Body of pancreas (tissue), 4 donors: ENCODE measurements around the gene EMSY.

ENCODE experiments used
- POLR2A ChIP-seq, 3 donors: fragments of 450-650 bp; IDR thresholded peaks; one replicate each; pipeline ENCODE4 v1.6.1; 2016; ENCODE audit warnings: antibody characterized with exemption in 3 of 3, mild to moderate bottlenecking in 2 of 3
- TF ChIP-seq, protein P1 (sequence below), 7 experiments: fragments of 450-650 bp in 4 of 7; fragments of 200-600 bp in 3 of 7; sonication (generic) in 3 of 7; IDR thresholded peaks; one replicate each; pipeline ENCODE4 v1.5.1; 2016 to 2019; ENCODE audit warnings: antibody characterized with exemption in 7 of 7

DNA sequence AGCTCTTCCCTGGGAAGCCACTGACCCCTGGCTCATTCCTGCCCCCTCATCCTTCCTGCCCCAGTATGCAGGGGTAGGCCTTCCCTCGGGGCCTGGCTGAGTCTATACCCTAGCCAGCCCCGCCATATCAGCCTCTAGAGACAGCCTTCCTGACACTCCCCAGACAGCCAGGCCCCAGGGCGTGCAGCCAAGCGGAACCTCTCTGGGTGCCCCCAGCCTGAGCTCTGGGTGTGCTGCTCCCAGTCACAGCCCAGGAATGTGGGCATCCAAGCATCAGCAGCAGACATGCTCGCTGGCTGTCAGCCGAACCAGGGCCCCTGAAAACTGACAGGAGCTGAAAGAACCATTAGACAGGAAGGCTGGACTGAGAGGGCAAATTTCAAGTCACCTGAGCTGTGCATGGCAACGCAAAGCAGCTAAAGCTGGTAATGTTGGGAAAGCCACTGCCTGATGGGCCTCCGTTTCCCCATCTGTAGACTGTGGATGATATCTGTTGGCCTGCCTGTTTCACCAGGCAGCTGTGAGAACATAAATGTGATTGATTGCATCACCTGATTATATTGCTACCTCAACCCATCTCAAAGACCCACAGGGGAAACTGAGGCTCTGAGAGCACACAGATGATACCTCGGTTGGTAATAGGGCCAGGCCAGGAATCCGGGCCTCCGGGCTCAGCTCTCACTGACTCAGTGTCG, 132.6 kb downstream of the EMSY start:
- TF ChIP-seq, protein P1, sequence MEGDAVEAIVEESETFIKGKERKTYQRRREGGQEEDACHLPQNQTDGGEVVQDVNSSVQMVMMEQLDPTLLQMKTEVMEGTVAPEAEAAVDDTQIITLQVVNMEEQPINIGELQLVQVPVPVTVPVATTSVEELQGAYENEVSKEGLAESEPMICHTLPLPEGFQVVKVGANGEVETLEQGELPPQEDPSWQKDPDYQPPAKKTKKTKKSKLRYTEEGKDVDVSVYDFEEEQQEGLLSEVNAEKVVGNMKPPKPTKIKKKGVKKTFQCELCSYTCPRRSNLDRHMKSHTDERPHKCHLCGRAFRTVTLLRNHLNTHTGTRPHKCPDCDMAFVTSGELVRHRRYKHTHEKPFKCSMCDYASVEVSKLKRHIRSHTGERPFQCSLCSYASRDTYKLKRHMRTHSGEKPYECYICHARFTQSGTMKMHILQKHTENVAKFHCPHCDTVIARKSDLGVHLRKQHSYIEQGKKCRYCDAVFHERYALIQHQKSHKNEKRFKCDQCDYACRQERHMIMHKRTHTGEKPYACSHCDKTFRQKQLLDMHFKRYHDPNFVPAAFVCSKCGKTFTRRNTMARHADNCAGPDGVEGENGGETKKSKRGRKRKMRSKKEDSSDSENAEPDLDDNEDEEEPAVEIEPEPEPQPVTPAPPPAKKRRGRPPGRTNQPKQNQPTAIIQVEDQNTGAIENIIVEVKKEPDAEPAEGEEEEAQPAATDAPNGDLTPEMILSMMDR (IDR thresholded peaks at IDR 0.05) = no peak
- TF ChIP-seq POLR2A (IDR thresholded peaks at IDR 0.05) = no peak
